NCI-H2196 (cell line): ENCODE measurements around the gene ATP2B3.

ENCODE experiments used
- DNase-seq: peaks from one replicate; lab custom pipeline; 2025; ENCODE audit not compliant: unreplicated experiment; lab: John Stamatoyannopoulos, UW

ATP2B3 gene

DNA sequence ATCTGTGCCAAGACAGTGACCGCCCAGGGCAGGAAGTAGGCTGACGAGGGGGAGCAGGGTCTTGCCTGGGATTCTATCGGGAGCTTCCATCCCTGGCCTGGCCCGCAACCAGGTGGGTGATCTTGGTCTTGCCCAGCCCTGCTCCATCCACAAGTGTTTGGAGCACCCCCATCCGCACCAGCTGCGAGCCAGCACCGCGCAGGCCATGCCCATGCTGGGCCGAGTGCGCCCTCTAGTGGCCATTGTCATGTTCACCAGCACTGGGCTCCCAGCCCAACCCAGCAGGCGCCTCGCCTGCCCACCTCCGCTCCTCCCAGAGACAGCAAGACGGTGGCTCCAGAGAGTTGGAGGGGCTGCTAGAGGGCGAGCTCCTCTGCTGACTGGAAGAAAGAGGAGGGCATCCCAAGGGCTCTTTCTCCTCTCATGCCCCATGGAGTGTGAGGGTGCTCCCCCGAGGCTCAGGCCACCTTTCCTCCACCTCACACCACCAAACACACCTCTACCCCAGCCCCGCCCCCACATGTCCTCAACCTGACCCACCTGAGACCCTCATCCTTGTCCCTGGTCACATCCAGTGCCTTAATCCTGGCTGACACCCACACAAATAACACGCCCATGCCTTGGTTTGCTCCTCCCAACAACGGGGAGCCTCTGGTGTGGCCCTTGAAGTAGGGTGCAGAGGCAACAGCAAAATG lies 9.8 kb upstream of the ATP2B3 start:
- peak; percentile 79 for DNase-seq

DNA sequence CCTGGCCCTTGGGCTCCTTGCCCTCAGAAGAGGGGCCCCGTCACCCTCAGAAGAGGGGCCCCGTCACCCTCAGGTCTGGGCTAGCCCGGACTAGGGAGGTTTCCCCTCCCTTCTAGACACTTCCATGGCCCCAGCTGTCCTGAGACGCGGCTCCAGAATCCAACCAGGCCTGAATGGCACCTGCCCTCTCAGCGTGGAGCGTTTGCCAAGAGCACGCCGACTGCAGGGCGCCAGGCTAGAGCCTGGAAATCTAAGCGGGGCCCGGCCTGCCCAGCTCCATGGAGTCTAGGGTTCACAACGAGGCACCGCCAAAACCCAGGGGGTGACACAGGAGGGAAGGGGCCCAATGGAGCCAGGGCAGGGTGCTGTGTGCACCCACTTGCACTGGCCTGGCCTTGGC lies 7.8 kb upstream of the ATP2B3 start:
- no peak for DNase-seq

DNA sequence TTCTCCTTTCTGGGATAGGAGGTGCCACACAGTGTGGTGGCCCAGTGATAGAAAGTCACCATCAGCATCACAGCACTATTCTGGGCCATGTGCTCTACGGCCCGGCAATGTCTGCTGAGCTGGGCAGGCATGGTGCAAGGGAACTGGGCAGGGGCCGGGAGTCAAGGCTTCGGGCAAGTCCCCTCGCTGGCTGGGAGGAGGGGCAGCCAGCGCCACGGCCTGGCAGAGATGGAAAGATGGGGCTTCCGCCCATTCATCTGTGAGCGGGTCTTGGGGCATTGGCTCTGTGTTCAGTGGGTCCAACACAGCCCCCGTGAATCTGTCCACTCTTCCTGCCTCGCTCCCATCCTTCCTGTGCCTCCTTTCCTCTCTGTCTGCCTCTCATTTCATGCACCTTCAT lies 7.1 kb upstream of the ATP2B3 start:
- no peak for DNase-seq

DNA sequence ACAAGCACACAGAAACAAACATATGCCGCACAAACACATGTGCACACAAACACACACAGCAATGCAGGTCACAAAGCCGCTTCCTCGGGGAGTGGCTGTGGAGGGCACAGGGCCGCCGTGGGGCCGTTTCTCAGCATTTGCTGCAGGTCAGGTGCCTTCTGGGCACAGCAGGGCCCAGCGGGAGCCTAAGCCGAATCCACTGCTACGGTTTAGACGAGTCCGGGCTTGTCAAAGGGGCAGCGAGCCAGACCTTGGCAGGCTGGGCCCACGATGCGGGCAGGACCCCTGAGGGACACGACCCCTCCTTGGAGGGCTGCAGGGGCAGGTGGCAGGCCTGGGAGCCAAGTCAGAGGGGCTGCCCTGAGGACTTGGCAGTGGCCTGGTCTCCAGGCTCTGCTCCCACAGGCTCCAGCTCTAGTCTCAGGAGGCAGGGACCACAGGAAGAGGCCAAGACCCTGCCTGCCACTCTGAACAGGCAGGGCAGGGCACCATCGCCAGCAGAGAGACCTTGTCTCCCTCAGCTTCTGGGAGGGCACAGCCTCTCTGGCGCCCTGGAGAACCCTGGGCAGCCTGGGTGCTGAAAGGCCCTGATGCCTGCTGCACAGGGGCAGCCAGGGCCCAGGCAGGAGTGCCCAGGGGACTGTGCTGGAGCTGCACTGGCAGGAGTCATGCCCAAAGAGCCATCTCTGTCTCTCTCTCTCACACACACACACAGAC lies 5.5 kb upstream of the ATP2B3 start:
- DNase-seq = peak; percentile 48

DNA sequence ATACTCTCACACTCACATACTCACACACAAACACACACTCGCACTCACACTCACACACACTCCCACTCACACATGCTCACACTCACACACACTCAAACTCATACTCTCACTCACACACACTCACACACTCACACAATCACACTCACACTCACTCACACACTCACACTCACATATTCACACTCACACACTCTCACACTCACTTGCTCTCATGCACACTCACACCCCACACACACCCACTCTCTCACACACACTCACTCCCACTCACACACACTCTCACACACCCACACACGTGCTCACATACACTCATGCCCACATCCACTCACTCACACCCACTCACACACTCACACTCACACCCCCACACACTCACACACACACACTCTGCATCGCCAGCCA lies 4.9 kb upstream of the ATP2B3 start:
- DNase-seq = no peak

DNA sequence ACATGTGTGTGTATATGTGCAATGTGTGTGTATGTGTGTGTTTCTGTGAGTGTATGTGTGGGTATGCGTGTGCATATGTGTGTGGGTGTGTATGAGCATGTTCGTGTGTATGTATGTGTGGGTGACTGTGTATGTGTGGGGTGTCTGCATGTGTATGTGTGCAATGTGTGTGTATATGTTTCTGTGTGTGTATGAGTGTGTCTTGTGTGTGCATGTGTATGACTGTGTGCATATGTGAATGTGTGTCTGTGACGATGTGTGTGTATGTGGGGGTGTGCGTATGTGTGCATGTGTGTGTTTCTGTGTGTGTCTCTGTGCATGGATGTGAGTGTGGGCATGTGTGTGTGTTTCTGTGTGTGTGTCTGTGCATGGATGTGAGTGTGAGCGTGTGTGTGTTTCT lies 4.2 kb upstream of the ATP2B3 start:
- DNase-seq = no peak

DNA sequence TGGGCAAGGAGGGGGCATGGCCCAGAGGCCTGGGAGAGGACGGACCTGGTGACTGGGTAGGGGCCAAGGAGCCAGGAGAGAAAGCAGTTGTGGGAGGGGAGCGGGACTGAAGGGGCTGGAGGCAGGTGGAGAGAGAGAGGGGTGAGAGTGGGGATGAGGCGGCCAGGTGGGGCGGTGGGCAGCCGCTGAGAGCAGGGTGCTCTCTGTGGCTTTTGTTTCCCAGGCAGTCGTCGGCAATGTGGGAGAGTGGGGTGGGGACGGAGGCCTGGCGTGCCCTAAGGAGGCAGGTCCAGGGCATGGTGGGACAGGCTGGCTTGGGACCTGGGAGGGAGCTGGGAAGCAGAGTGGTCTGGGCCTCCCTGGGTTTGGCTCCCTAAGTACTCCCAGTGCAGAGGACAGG lies 3.2 kb upstream of the ATP2B3 start:
- no peak for DNase-seq

DNA sequence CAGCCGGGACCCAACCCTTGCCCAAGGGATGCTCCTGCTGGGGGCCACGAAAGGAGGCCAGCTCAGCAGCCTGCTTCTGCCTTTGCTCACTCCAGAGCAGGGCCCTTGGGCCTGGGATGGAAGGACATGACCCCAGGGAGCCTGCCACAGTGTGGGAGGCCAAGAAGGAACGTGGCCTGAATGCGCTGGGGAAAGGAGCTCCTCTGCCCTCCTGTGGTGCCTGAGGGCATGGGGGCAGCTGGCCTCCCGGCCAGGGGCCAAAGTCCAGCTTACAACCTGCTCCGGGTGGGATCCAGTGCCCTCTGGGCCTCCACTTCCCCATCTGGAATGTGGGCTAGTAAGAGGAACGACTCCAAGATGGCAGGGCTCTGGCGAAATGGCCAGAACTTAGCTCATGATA lies 2.0 kb upstream of the ATP2B3 start:
- no peak for DNase-seq

DNA sequence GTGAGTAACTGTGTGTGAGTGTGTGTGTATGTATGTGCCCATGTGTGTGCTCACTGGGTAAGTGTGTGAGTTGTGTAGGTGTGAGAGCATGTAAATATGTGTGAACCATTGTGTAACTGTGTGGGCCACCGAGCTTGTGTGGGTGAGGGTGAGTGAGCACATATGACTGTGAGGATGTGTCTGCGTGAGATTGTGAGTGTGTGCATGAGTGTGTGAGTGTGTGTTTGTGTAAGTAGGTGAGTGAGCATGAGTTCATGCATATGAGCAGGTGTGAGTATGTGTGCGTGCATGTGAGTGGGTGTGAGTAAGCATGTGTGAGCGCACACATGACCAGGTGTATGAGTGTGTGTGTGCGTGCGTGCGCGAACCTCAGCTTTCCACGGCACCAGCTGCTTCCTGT lies 1.4 kb upstream of the ATP2B3 start:
- no peak for DNase-seq

DNA sequence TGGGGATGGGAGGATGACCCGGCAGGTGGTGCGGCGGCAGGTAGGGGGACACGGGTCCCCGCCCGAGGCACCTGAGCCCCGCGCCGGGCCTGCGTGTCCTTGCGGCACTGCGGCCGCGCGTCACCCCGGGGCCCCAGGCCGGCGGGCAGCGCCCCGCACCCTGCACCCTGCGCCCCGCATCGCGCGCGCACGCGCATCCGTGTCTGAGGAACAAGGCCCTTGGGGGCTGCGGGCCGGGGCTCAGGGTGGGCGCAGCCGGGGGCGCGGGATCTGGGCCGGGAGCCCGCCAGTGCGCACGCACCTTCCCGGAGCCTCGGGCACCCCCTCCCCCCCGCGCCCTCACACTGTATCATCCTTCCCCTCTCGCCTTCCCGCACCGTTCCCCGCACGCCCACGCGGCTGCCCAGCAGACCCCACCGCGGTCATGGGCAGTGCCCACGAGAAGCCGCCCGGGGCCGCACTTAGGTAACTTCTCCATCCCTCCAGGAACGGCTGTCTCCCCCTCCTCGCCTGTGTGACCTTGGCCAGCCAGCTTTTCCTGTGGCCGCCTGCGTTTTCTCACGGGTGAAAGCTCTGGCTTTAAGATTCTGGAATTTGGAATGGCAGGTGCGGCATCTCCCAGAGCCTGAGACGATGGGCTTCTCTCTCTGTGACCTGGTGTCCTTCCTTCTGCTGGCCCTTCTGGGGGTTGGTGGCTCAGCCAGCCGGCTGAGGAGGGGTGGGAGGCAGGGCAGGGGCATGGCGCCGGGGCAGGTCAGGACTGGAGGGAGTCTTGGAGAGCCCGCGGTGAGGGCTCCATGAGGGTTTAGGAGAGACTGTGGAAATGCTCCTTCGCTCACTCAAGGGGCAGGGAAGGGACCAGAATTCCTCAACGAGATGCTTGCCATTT lies 748 bp downstream of the ATP2B3 start:
- DNase-seq = no peak

DNA sequence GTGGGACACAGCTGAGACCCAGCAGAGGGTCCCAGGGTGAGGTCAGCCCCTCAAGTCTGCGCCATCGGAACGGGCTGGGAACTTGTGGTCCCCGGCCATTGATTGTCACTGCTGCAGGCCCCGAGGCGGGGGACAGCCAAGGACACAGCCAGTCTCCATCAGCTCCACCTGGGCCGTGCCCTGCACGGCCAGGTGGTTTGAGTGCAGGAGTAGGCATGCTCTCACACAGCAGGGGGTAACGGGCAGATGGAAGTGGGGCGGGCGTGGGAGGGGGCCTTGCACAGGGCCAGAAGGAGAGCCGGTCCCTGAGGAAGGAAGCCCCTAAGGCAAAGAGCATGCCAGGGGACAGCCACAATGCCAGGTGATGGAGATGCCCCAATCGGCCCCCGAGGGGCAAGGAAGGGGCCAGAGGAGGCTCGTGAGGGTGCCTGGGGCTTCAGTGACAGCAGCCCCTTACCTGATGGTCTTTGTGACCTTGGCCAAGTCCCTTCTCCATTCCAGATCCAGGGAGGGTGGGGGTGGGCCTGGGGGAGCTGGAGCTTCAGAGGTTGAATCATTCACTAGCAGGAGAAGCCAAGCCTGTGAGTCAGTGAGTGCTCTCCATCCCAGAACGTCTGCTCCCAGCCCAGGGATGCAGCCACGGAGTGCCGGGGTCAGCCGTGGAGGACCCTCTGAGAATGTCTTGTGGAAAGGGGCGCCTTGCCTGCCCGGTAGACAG lies 2.3 kb downstream of the ATP2B3 start:
- DNase-seq = no peak

DNA sequence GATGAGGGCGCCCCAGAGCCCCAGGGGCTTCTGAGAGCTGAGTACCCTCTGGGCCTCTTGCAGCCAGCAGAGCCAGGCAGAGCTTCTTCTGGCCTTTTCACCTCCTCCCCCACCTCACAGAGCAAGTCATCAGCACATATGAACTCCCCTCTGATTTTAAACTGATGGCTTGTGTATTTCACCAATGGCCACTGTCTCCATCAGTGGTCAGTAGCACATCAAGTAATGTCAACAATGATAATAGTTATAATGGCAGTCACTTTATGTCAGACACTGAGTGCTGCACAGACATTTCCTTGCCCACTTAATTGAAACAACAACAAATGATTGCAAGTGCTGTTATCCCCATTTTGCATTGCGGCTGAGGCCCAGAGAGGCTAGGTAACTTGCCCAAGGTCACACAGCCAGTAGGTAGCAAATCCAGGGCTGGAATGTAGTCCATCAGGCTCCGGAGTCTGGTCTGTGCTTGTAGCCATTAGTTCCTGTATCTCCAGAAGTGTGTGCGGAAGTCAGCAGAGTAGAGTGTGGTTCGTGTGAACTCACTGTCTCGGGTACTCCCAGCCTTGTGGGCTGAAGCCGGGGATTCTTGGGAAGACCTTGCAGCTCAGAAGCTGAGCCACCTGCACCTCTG lies 3.0 kb downstream of the ATP2B3 start:
- DNase-seq = no peak

DNA sequence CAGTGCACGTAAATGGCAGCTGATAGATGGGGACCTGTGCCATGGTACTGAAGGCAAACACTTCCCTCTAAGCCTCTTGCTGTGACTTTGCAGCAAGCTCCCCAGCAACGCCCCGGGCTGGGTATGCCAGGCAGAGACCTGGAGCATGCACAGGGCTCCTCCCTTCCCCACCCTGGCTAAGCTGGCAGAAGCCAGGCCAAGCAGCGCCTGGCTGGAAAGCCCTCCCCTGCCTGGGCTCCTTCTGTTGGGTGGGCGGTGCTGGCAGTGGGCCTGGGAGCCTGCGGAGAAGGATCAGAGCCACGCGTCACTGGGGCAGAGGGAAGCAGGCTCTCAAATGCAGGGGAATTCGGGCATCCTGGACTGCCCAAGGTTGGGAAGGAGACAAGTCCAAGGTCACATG lies 3.6 kb downstream of the ATP2B3 start:
- no peak for DNase-seq

DNA sequence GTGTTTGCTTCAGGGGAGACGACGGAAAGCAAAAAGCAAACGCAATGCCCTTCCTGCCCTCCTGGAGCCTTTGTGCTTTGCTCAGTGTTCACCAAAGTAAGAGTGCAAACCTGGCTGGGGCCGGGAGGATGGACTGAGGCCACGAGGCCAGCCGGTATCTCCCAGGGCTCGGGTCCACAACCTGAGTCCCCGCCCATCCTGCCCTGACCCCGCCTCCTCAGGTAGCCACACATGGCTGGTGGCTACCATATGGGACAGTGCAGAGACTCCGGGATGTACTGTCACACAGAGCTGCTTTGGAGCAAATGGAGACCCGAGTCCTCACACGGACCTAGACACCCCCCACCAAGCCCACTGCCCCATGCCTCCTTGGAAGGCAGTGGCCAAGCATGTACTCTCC lies 4.8 kb downstream of the ATP2B3 start:
- DNase-seq = no peak

DNA sequence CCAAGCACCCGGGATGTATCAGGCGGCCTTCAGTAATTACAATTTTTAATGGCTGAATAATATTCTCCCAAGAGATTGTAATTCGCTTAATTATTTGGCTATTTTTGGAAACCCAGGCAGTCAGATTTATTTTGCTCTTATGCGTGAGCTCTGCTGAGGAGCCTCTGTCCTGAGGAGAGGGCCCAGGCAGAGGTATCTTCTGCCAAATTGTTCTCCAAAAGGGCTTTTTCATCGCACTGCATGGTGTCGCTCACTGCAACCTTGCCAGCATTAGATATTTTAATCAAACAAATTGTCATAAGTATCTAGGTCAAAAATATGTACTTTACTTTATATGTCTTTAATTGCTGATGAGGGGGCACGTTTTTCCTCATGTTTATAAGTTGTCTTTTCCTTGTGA lies 5.8 kb downstream of the ATP2B3 start:
- no peak for DNase-seq

DNA sequence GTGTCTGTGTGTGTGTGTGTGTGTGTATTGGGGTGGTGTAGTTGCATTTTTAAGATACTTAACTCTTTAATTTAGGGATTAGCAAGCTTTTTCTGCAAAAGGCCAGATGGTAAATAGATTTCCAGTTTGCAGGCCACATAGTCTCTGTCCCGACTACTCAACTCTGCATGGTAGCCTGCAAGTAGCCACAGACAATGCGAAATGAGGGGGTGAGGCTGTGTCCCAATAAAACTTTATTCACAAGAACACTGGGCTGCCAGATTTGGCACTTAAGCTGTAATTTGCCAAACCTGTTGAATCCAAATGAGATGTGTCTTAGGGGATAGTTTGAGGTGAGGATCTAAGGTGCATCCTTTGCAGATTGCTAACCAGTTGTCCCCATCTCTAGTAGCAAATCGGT lies 6.8 kb downstream of the ATP2B3 start:
- DNase-seq = no peak

DNA sequence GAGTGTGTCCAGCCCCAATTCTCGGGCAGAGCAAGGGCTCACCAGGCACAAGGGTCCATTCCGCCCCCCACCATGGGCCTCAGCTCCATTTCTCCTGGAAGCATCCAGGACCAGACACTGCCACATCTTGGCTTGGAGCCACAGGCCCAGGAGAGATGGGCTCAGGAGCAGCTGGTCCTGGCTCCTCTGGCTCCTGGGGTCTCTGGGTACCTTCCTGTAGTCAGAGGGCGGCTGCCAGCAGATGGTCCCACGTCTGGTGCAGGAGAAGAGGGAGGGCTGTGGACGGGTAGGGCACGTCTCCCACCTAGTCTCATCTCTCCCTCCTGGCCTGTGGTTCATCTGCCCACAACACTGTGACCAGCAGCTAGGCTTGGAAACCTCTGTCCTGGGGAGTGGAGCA lies 8.0 kb downstream of the ATP2B3 start:
- DNase-seq = no peak

DNA sequence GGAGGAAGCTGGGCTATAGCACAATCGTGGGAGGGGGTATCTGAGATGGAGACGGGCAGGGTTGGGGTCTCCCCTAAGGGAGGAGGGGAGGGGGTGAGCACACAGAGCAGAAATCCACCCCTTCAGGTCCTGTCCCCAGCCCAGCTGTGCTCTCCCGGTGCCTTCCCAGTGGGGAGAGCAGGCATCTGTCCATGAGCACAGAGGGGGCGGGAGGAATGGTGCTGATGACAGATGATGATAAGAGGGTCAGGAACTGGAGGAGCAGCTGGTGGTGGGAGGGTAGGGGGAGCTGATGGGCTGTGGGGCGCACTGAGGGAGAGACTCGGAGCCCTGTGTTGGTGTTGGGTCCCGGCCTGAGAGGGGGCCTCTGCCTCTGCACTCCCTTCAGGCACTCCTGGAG lies 8.6 kb downstream of the ATP2B3 start:
- no peak for DNase-seq

DNA sequence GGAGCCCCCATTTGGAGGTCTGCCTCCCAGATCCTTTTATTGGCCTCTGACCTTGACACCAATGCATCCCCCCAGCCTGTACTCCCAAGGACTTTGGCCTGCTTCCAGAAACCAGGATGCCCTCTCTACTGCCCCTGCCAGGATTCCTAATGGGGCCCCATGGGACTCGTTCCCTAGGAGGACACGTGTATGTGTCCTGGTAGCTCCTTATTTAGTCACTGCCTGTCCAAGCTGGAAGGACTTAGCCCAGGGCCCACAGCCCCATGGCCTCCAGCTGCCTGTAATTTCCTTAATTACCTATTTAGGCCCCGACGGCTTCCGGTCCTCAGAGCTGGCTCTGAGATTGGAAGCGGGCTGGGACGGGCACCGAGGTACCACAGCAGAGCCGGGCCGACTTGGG lies 9.4 kb downstream of the ATP2B3 start:
- DNase-seq = no peak

DNA sequence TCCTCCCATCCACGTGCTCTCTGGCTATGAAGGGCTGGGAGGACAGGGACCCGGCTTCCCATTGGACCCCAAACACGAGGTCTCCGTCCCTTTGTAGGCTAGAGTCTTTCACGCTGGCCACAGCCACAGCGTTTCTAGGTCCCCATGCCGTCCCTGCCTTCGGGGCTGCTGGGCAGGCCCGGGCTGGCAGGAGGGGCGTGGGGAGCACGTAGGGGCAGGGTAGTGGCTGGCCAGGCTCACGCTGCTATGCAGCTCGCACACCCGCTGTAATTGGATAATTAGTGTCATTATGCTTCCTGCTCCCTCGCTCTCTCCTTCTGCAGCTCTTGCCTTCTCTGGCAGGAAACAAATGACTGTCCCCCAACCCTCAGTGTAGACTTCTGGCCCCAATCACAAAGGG lies 9.8 kb downstream of the ATP2B3 start:
- no peak for DNase-seq
